Fibroblast of villous mesenchyme (primary cell): Measurements from ENCODE around the gene TBC1D30. TPM values are rescaled to one million over a fixed set of nuclear protein-coding genes. Genes with fewer than 3 reads are reported as not detected.

ENCODE experiments used
- DNase-seq: peaks from one replicate; pipeline ENCODE4 v3.0.0-alpha.2; 2010; ENCODE audit warnings: low read depth
- H3K4me3 ChIP-seq: 2 replicates; pipeline ENCODE4 v1.5.1; 2011; ENCODE audit warnings: low read depth, mild to moderate bottlenecking, low read length
- CTCF ChIP-seq: IDR thresholded peaks from 2 replicates; pipeline ENCODE4 v1.5.1; 2012; ENCODE audit warnings: low read depth, mild to moderate bottlenecking, low read length; ENCODE audit not compliant: insufficient read depth
- total RNA-seq: library from RNA; depleted of rRNA; stranded (reverse); fragments of >200 nt; gene quantifications from 2 replicates; pipeline ENCODE4 v1.2.3, GENCODE V29; 2012

TBC1D30 gene
- total RNA-seq, 1 donor, result under 0.01 TPM

GRCh38 chr12:64782191-64782876, 42.1 kb upstream of the TBC1D30 start:
- no peak for DNase-seq
- no peak for TF ChIP-seq CTCF
- no peak overlapping the region for H3K4me3 ChIP-seq

GRCh38 chr12:64785838-64786237, 38.6 kb upstream of the TBC1D30 start:
- no peak for TF ChIP-seq CTCF
- DNase-seq, result no peak
- no peak overlapping the region for H3K4me3 ChIP-seq

DNA sequence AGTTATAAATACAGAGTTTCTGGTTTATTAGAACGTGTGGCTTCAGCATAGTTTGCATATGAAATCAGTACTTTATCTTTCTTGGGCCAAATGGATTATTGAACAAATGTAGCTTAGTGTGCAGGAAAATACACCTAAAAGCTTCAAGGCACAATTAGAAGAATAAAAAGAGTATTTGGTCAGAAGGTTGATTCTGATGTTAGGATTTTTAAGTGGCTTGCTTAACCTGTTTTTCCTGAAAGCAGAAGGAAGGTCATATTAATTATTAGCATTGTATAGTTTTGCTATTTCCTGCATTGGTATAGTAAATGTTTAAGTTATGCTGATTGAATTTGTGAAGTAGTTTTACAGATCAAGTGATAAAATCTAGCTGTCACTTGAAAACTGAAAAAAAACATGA, 34.3 kb upstream of the TBC1D30 start:
- no peak for TF ChIP-seq CTCF
- DNase-seq, result no peak
- H3K4me3 ChIP-seq, result no peak overlapping the region

- DNase-seq, result no peak
Observed at GRCh38 chr12:64791036-64791435, 33.4 kb upstream of the TBC1D30 start.

GRCh38 chr12:64792128-64792527, 32.3 kb upstream of the TBC1D30 start:
- no peak overlapping the region for H3K4me3 ChIP-seq
- TF ChIP-seq CTCF, result no peak
- DNase-seq, result no peak

More at GRCh38 chr12:64791036-64791435, 33.4 kb upstream of the TBC1D30 start:
- TF ChIP-seq CTCF, result no peak
- H3K4me3 ChIP-seq, result no peak overlapping the region

- H3K4me3 ChIP-seq, result no peak overlapping the region
- TF ChIP-seq CTCF, result no peak
- DNase-seq, result no peak
Observed at GRCh38 chr12:64793610-64794009, 30.8 kb upstream of the TBC1D30 start.

- no peak for TF ChIP-seq CTCF
- DNase-seq, result no peak
- no peak overlapping the region for H3K4me3 ChIP-seq
Observed at GRCh38 chr12:64794305-64794704, 30.1 kb upstream of the TBC1D30 start.
